SU-DHL-6 (cell line): ENCODE results near the gene RUNX1.

Source experiments
- H2AFZ ChIP-seq: fragments of 200-600 bp; sonication (generic); 2 replicates; pipeline ENCODE4 v1.6.1; 2014; ENCODE audit warnings: low read depth, mild to moderate bottlenecking, moderate library complexity, mixed read lengths, antibody characterized with exemption, low read length; ENCODE audit not compliant: severe bottlenecking
- H3F3A ChIP-seq: fragments of 200-600 bp; shearing (Covaris generic); 2 replicates; pipeline ENCODE4 v1.6.0; 2016; ENCODE audit warnings: antibody characterized with exemption, mild to moderate bottlenecking; ENCODE audit not compliant: insufficient read depth
- H3K27ac ChIP-seq: fragments of 200-600 bp; sonication (generic); 2 replicates; pipeline ENCODE4 v1.5.1; 2016; ENCODE audit warnings: low read depth, mild to moderate bottlenecking, low read length, moderate library complexity, mixed read lengths
- H3K27me3 ChIP-seq: fragments of 200-600 bp; sonication (generic), shearing (Covaris generic); 2 replicates; pipeline ENCODE4 v1.6.0; 2014; ENCODE audit warnings: mild to moderate bottlenecking, low read length
- H3K36me3 ChIP-seq: fragments of 200-600 bp; sonication (generic); 2 replicates; pipeline ENCODE4 v1.6.1; 2014; ENCODE audit warnings: mild to moderate bottlenecking, low read length, mixed read lengths
- H3K4me2 ChIP-seq: fragments of 300-600, 200-600 bp; shearing (Covaris generic), sonication (generic); 2 replicates; pipeline ENCODE4 v1.6.0; 2014; ENCODE audit warnings: low read length, low read depth, mild to moderate bottlenecking; ENCODE audit not compliant: poor library complexity, severe bottlenecking
- H3K4me3 ChIP-seq: fragments of 200-600 bp; sonication (generic); 2 replicates; pipeline ENCODE4 v1.5.1; 2014; ENCODE audit warnings: antibody characterized with exemption, low read length, mild to moderate bottlenecking, mixed read lengths; ENCODE audit not compliant: insufficient read depth, poor library complexity, severe bottlenecking
- H3K79me2 ChIP-seq: fragments of 200-600 bp; sonication (generic); 2 replicates; pipeline ENCODE4 v1.6.1; 2014; ENCODE audit warnings: mild to moderate bottlenecking, low read length, moderate library complexity; ENCODE audit not compliant: insufficient read depth
- H3K9ac ChIP-seq: fragments of 200-600 bp; sonication (generic); 2 replicates; pipeline ENCODE4 v1.7.0; 2014; ENCODE audit warnings: mild to moderate bottlenecking, low read length
- H3K9me2 ChIP-seq: fragments of 200-600 bp; sonication (generic); replicated peaks from 2 replicates; pipeline ENCODE4 v1.6.1; 2014; ENCODE audit warnings: low read length; ENCODE audit not compliant: insufficient read depth
- H3K9me3 ChIP-seq: fragments of 200-600 bp; sonication (generic); 2 replicates; pipeline ENCODE4 v1.6.1; 2014; ENCODE audit warnings: low read length, mixed read lengths; ENCODE audit not compliant: insufficient read depth
- H4K20me1 ChIP-seq: fragments of 200-600 bp; sonication (generic); 2 replicates; pipeline ENCODE4 v1.6.1; 2014; ENCODE audit warnings: low read depth, mild to moderate bottlenecking, antibody characterized with exemption, low read length, moderate library complexity, mixed read lengths
- EZH2phosphoT487 ChIP-seq: fragments of 200-600 bp; sonication (generic), shearing (Covaris generic); conservative IDR thresholded peaks from 2 replicates; pipeline ENCODE4 v1.6.1; 2018; ENCODE audit warnings: mild to moderate bottlenecking, antibody characterized with exemption, low read length, moderate library complexity, mixed read lengths
- TF ChIP-seq, protein P1 (sequence below): fragments of 200-600 bp; sonication (generic); IDR thresholded peaks from one replicate; pipeline ENCODE4 v1.5.1; 2017; ENCODE audit warnings: antibody characterized with exemption, mild to moderate bottlenecking, low read length, moderate library complexity; ENCODE audit not compliant: insufficient read depth, poor library complexity, severe bottlenecking

RUNX1 gene

GRCh38 chr21:34783815-34784214 is 265.3 kb downstream of the RUNX1 start:
- H3K4me2 ChIP-seq, result no peak overlapping the region

DNA sequence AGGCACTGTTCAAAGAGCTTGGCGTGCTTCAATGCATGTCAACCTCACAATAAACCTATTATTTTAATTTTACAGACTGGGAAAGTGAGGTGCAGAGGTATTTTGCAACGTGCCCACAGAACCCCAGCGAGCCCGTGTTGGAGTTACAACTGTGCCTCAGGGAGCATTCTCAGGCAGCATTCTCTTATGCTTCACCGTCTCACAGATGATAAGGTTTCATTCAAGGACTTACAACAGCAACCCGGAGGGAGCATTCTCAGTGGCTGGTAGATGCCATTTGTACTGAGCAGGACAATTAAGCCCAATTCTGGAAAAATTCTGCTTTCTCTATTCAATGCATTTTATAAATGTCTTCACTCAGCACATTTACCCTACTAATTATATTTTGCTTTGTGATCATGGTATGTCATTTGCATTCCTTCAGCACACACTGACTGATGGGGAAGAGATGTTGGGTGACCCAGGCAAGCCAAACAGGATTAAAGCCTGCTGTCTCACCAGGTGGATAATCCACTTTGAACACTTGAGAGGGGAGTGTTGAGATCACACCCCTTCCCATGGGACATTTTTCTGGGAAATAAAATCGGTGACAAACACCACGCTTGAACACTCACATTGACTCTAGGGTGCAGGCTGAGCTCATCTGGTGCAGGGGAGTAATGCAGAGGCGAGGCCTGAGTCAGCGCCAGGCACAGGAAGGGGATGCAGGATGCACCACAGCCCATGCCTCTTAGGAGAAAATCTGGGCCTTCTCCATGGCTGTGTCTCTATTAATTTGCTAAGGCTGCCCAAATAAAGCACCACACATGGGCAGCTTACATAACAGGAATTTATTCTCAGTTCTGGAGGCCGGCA is 266.4 kb downstream of the RUNX1 start:
- Histone ChIP-seq H3K9ac (no peak overlapping the region), H3K9me3 (no peaks in the 10 kb centered on the region), H4K20me1 (no peaks in the 10 kb centered on the region), H3K9me2 (no peaks in the 10 kb centered on the region), H2AFZ (no peak overlapping the region), H3F3A (no peaks in the 10 kb centered on the region), H3K27me3 (no peaks in the 10 kb centered on the region), H3K4me2 (no peak overlapping the region), H3K79me2 (no peaks in the 10 kb centered on the region), H3K27ac (no peak overlapping the region), H3K36me3 (no peaks in the 10 kb centered on the region), H3K4me3 (no peak overlapping the region)
- TF ChIP-seq, protein P1, sequence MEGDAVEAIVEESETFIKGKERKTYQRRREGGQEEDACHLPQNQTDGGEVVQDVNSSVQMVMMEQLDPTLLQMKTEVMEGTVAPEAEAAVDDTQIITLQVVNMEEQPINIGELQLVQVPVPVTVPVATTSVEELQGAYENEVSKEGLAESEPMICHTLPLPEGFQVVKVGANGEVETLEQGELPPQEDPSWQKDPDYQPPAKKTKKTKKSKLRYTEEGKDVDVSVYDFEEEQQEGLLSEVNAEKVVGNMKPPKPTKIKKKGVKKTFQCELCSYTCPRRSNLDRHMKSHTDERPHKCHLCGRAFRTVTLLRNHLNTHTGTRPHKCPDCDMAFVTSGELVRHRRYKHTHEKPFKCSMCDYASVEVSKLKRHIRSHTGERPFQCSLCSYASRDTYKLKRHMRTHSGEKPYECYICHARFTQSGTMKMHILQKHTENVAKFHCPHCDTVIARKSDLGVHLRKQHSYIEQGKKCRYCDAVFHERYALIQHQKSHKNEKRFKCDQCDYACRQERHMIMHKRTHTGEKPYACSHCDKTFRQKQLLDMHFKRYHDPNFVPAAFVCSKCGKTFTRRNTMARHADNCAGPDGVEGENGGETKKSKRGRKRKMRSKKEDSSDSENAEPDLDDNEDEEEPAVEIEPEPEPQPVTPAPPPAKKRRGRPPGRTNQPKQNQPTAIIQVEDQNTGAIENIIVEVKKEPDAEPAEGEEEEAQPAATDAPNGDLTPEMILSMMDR, result no peak
- TF ChIP-seq EZH2phosphoT487, result no peak

More at GRCh38 chr21:34783815-34784214, 265.3 kb downstream of the RUNX1 start:
- Histone ChIP-seq H4K20me1 (no peaks in the 10 kb centered on the region), H3K27ac (no peak overlapping the region), H3K4me3 (no peak overlapping the region), H3K9ac (no peak overlapping the region), H3K27me3 (no peaks in the 10 kb centered on the region), H3K36me3 (no peaks in the 10 kb centered on the region), H3K79me2 (no peaks in the 10 kb centered on the region), H3F3A (no peaks in the 10 kb centered on the region), H3K9me3 (no peaks in the 10 kb centered on the region), H3K9me2 (no peaks in the 10 kb centered on the region), H2AFZ (no peak overlapping the region)
- TF ChIP-seq EZH2phosphoT487, result no peak
- TF ChIP-seq, protein P1, result no peak

GRCh38 chr21:34781526-34781925 is 267.6 kb downstream of the RUNX1 start:
- H3K27me3 ChIP-seq, result no peaks in the 10 kb centered on the region
- H3K4me2 ChIP-seq, result no peak overlapping the region
- no peaks in the 10 kb centered on the region for H4K20me1 ChIP-seq
- H3K36me3 ChIP-seq, result no peaks in the 10 kb centered on the region
- H3K9me2 ChIP-seq, result no peaks in the 10 kb centered on the region
- no peaks in the 10 kb centered on the region for H3K9me3 ChIP-seq
- no peak overlapping the region for H3K4me3 ChIP-seq
- no peak overlapping the region for H3K9ac ChIP-seq
- TF ChIP-seq, protein P1, result no peak
- no peak for TF ChIP-seq EZH2phosphoT487
- no peak overlapping the region for H2AFZ ChIP-seq
- no peaks in the 10 kb centered on the region for H3K79me2 ChIP-seq
- no peaks in the 10 kb centered on the region for H3F3A ChIP-seq
- no peak overlapping the region for H3K27ac ChIP-seq
